Activated naive CD4-positive, alpha-beta T cell (primary cell): ENCODE results near the gene MAN2A2.

ENCODE experiments used
- DNase-seq, 4 experiments: peaks; one replicate each; lab custom pipeline; 2025; lab: John Stamatoyannopoulos, UW

MAN2A2 gene

DNA sequence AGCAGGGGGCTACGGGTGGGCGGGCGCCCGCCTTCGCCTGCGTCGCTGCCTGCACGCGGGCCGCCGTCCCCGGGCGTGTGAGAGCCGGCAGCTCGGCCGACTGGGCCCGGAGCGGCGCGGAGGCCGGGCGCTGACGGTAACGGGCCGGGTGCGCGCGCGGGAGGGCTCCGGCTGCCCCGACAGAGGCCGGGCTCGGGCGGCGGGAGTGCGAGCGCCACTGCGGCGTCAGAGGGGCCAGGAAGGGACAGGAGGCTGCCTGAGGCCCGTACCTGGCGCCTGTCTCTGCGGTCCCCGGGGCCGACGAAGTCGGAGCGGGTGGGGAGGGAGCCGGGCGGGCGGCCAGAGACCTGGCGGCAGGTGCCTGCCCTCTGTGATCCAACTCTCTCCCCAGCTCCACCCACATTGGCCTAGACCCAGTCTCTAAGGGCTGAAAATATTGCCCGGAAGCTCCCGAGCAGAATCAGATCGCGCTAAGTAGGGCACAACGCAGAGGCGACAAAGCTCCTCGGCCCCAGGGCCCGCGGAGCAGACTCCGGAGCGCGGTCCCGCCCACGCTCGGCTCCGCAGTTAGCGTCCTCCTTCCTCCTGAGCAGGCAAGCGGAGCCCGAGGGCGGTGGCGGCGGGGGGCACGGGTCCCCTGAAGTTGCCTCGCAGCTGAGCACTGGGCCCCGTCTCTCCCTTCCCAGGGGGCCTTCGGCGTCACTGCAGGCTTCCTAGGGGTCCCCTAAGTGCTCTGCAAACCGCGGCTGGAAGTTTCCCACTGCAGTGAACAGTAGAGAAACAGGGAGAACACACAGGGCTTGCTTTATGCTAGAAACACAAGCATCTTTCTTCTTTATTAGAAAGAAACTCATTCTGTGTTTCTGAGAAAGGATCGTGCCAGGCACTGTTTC, at the start of gene MAN2A2:
Gene MAN2A2, plus strand, starts transcription at position 463 of the 893 bp plus-strand sequence. CDS start 906 bp downstream, outside the sequence.
- DNase-seq, result peak; percentile 37 to 63 (median 44)

DNA sequence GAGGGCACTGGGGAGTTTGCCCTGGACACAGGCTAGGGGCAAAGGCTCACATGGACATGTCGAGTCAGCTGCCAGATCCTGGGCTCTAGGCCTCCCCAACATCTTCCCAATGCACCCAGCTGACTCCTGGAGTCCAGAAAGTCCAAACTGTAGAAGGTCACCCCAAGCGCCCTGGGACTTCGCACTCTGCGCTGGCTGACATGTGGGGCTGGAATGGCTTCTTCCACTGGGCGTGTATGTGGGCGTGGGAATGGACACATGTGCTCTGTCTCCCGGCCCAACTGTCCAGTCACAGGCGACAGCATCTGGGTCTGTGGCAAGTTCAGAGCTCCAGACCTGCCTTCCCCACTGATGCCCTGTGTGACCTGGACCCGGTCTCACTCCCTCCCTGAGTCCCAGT, 48.0 kb upstream of the MAN2A2 start:
- no peak for DNase-seq

DNA sequence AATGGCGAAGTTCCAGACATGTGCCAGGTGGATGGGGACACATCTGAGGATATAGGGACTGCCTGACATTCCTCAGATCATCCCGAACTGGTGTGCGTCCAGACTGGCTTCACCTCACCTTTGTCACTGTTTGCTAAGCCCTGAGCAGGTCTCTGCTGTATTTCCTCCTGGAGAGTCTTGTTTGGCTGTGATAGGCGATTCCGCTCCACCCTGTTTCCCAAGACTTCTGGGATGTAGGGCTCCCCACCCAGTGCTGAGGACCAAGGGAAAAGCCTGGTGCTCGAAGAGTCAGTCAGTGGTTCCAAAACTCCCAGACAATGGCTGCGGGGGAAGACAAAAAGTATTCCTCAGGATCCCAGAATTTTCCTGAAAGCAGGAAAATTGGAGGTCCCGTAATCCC, 45.8 kb upstream of the MAN2A2 start:
- no peak for DNase-seq

DNA sequence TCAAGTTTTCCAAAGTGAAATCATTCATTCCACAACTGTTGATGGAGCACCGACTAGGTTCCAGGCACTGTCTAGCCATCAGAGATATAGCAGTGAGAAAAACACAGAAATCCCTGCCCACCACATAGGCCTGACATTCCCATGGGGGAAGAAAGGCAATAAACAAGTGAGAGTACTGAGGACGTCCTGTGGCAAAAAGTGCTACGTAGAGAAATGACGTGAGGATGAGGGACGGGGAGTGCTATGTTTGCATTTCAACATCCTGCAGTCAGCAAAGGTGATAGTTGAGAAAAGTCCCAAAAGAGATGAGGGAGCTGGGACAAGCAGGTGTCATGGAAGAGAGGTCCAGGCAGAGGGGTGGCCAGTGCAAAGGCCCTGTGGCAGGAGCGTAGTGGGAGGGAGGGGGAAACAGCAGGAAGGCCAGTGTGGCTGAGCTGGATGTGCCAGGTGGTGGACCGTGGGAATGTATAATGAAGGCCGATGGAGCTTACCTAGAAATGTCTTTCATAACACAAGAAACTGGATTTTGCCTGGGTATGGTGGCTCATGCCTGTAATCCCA, 45.1 kb upstream of the MAN2A2 start:
- no peak for DNase-seq

DNA sequence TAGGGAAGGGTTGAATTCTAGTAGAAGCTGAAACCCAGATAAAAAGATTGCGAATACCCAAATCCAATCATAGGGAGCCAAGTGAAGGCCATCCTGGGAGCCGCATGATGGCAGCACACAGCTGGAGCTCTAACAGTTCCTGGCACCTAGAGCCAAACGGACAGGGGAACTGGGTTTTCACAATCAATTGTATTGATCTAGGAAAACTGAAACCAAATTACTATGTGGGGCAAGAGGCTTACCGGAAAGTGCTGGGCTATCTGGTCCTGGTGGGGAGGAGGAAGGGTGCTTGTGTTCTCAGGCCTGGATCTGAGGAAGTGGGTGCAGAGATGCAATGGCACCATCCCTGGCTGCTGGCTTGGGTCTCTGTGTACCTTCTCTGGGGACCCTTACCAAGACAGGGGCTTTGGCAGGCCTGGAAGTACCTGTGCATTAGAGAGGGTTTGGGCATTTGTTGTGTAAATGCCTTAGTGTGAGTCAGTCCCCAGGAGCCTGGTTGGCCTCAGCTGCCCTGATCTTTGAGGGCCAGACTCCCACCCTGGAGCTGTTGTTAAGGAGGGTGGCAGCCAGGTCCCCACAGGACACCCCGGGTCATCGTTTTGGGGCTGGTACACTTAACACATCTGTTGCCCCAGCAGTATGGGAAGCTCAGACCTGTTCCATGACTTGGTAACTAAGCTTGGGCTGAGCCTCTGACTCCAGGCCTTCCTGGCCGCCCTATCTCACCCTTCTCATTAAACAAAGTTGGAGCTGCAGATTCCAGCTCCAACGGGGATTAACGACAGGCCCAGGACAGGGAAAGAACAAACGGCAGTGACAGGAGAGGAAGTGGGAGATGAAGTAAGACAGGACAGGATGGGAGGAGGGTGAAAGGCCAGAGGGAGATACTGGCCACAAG, 43.6 kb upstream of the MAN2A2 start:
- no peak for DNase-seq

DNA sequence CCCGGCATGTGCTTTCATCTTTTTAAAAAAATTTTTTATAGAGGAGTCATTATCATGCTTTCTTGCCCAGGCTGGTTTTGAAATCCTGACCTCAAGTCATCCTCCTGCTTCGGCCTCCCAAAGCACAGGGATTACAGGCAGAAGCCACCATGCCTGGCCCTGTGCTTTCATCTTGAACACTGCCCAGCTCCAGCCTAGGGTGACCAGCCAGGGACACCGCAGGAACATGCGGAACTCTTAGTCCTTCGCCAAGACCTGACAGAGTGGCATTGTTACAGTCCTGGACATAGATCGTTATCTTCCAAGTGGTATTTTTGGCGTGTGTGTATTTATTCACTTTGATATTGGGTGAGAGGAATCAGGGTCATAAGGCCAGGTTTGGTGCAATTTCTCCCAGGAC, 42.7 kb upstream of the MAN2A2 start:
- no peak for DNase-seq

DNA sequence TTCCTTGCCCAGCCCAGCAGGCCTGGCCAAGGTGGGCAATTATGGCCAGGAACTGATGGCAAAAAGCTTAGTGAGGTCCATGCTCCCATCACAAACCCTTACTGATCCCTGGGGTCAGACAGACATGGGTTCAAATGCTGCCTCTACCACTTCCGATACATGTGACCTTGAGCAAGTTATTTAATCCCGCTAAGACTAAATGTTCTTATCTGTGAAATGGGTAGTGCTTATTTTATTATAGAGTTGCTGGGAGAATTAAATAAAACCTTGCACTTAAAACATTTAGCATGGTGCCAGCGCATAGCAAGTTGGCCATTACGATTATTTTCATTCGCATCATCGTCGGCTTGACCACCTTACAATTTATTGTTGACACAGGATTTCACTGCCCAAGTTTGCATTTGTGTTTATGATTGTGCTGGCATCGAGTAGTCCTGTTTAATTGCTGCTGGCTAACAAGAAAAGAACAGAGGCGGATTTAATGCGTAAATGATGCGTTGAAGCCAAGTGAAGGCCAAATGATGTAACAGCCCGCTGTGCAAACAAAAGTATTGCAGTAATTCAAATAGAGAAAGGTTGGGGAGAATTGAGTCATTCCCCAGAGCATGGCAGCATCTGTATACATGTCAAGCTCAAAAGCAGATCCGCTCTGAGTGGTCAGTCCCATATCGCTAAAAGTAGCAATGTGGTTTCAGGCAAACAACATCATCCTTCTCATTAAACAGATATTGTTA, 42.0 kb upstream of the MAN2A2 start:
- DNase-seq, result no peak

DNA sequence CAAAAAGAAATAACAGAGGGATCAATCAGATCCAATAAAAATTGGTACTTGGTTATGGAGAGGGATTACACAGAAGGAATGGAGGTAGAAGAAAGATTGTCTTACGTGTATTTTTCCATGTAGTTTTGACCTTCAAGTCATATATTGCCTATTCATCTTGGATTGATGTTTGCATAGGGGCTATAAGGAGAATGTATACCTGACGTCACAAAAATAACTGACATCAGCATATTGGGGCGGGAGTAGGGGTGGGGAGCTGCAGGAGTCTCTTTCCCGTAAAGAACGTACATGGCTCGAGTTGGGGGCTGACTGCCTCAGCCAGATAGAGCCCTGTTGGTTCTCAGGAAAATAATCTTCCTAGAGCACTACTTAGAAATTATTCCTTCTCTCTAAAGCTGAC, 40.6 kb upstream of the MAN2A2 start:
- DNase-seq, result no peak

DNA sequence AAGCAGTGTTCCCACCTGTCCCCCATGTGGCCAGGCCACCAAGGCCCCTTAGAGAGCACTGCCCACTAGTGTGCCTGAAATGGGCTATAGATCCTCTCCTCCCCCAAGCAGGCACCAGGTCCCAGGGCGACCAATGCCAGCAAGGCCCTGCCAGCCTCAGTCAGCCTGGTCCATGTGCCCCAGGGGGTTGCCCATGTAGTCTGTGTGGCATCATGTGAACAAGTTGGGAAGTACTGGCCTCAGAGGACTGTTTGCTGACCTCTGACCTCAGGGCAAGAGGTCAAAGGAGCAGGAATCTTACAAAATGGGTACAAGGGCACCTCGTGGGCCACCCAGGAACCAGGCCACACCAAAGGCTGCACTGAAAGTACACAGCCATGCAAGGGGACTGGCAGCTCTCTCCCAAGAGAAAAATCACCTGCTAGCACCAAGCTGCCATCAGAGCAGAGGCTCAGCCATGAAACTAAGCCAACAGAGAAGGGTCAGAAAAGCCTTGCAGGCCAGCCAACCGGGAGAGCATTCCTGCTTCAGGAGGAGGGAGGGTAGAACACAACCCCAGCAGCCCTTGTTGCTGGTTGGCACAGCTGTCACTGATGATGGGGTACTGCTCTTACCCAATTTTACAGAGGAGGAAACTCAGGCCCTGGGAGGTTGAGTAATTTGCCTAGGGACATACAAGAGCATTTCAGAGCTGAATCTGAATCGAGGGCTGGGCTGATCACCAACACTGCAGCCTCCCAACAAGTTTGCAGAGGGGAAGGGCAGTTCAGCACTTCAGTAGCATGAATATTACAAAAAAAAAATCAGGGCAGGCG, 39.9 kb upstream of the MAN2A2 start:
- no peak for DNase-seq

DNA sequence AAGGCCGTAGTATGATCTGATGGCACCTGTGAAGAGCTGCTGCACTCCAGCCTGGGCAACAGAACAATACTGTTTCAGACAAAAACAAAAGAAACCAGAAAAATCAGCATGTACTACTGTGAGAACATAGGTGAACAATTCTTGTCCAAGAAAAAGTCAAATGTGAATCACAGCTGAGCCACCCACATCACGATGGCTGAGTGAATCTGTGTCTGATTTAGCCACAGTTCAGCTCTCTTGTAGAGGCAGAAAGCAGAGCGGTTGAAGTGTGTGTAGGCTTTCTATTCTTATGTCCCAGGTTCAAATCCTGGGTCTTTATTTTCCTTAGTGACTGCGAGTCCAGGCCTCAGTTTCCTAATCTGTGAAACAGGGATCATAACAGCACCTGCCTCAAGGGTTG, 39.1 kb upstream of the MAN2A2 start:
- DNase-seq, result no peak

DNA sequence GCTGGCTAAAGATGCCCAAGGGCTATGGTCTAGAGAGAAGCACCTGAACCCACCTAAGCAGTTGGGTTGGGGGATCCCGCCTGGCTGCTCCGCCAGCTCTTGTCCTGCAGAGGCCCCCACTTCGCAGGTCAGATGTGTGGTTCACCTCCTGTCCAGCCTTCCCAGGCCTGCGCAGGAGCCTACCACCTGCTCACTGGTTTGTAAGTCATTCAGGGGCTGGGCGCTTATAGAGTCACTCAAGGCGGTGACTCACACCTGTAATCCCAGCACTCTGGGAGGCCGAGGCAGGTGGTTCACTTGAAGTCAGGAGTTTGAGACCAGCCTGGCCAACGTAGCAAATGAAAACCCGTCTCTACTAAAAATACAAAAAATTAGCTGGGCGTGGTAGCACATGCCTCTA, 38.6 kb upstream of the MAN2A2 start:
- no peak for DNase-seq

DNA sequence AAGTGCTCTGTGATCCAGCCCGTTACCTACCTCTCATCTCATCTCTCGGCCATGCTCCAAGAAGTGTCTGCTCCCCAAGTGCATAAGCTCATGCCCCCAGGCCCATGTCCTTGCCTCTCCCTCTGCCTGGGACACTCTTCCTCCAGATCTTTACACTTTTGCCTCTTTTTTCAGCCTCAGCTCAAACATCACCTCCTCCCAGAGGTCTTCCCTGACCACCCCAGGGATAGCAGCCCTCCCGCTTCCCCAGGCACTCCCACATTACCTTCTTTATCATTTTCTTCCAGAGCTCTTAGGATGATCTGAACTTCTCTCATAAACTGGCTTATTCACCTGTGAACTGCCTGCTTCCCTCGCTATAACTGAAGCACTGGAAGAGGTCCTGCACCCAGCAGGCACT, 37.4 kb upstream of the MAN2A2 start:
- no peak for DNase-seq

DNA sequence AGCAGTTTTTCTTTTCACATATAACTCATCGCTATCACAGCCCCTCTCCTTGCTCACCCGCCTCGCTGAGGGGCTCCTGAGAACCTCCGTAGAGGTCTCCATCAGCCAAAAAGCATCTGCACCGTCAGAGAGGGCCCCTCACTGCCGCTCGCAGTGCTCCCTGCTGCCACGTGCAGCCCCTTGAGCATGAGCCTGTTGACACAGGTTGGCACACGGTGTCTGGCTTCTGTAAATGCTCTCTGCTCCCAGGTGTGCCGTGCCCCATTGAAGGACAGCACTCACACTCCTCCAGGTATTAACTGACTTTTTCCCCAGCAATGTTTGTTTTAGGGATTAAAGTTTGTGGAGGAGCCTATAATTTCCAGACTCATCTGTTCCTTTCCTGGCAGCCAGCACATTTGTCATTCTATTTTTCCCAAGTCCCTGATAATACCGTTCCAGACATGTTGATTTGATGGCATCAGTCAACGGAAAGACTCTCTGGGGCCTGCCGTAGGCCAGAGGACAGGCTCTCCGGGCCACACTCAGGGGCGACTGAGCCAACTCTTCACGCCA, 36.9 kb upstream of the MAN2A2 start:
- DNase-seq, result no peak

DNA sequence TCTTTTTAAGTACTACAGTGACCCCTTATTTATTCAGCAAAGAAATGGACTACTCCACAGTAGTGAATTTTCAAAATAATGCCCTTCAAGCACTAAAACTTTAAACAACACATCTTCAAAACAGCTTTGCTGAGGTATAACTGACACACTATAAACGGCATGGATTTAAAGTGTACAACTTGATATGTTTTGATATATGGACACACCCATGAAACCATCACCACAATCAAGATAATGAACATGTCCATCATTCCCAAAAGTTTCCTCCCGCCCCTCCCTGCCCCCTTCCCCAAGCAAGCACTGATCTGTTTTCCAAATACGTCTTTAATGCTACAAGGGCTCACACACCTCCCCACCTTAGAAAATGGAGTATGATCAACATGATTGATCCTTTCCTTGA, 36.3 kb upstream of the MAN2A2 start:
- DNase-seq, result no peak

DNA sequence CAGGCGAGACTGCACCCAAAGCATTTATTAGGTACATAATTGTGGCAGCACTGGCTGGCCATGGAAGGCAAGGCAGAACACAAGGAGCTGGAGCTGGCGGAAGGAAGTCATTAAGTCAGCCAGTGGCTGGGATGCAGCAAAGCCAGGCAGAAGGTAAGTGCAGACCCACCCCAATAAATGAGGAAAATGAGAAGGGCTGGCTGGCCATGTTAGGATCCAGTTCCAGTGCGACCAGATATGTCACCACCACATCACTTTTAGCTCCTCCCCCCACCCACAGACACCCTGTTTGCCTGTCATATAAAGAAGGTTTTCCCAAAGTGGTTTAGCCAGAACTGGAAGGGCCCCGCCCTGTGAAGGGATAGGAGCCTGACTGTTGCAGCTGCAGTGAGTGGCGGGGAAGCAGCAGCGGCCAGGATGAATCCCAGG, 34.8 kb upstream of the MAN2A2 start, which contains the start of gene FURIN:
Gene FURIN, plus strand, starts transcription at position 328 of the 429 bp plus-strand sequence. CDS start 7,153 bp downstream, outside the sequence.
- no peak for DNase-seq

DNA sequence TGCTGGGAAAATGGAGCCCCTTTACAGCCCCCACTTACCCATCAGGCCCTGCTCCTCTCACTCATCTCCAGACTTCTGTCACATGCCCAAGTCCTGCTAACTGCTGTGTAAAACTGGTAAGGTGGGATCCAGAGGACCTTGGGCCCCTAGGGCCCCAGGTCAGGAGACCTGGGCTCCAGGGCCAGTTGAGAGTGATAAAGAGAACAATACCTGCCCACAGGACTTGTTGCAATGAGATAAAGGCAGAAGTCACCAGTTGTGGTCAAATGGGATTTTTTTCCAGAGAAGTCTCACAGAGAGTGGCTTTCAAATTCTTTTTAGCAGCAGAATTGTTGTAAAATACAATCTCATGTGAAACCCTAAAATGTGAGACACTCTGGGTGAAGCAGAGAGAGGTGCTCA, 34.0 kb upstream of the MAN2A2 start:
- no peak for DNase-seq

DNA sequence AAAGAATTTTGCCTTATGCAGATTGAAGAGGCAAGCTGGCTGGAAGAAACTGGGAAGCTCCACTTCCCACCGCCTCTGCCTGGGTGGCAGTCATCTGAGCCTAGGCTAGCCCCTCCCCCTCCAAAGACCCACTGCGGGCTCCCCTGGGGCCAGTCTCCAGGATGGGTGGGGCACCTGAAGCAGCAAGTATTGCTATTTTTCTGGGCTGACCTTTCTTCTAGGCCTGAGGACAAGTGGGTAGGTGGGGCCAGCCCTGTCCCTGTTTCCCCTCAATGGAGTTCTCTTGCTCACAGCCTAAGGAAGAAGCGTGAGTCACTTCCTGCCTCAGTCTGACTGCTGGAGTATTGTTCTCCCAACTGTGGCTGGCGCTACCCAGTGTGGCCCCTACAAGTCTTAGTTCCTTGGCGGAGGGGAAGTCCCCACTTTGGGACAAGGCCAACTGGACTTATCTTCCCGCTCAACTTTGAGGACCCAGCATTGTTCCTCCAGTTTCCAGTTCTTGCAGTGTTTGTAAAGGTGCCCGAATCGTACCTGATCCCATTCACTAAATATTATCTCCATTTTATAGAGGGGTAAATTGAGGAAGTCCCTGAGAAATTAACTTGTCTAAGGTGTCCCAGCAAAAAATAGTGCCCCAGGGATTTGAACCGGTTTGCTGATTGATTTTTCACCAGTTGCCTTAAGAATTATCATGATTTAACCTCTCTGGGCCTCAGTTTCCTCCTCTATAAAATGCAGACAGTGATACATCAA, 33.3 kb upstream of the MAN2A2 start:
- no peak for DNase-seq

DNA sequence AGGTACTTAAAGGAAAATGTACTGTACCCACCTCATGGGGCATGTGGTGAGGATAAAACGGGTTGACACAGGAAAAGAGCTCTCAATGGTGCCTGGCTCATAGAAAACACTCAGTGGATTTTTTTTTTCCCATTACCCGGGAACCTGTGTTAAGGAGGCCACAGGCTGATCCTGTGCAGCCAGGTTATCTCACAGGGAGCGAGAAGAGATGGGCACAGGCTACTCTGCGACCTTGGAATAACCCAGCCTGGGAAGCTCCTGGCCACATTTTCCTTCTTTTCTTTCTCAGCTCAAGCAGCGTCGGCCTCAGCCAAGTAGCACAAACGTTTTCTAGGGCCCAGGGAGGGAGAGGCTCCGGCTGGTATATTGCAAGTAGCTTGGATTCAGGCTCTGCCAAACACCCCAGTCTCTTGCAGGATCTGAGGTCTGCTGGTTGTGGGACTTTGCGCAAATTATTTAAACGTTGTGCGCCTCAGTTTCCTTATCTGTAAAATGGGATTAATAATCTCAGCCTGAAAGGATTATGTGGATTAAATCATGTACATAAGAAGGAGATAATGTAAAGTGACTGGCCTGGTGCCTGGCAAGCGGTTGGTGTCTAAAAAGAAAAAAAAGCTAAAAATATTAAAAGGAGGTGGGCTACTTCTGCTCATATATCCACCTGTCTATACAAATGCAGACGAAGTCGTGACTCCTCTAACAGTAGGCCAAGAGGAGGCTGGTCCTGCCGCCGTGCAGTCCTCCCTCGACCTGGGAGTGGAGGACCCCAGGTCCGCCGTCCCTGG, 32.6 kb upstream of the MAN2A2 start:
- no peak for DNase-seq

DNA sequence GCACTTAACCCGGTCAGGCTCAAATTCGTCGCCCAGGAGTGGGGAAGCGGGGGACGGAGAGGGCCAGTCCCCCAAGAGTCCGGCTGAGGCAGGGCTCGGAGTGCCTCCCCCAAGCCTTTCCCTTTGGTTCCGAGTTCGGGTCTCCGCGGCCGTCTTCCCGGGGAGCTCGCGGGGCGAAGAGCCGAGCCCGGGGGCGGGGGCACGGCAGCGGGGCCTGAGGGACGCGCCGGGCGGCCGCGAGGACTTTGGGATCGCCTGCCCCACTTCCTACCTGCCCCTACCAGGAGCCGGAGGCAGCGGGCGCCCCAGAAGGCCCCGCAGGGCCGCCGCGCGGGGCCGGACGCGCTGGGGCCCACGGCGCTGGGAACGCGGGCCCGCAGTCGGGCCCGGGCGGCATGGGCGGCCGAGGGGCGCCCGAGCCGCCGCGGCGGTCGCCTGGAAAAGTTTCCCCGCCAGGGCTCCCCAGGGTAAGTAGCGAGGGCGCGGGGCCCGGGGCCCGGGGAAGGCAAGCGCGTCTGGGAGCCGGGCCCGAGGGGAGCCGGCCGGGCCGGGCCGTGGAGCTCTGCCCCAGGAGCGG, 31.9 kb upstream of the MAN2A2 start:
- DNase-seq, result peak in 2 of 4 experiments; percentile 19 to 22
